CD14-positive monocyte (primary cell): ENCODE results near the gene SH3GL3. TPM values are rescaled to one million over a fixed set of nuclear protein-coding genes. Genes with fewer than 3 reads are reported as not detected.

ENCODE experiments used
- DNase-seq, 3 donors: peaks; one replicate each; pipeline ENCODE4 v3.0.0-alpha.2; 2011 to 2022
- H2AFZ ChIP-seq: 2 replicates; pipeline ENCODE4 v1.6.0; 2012; ENCODE audit warnings: mild to moderate bottlenecking, low read depth, low read length, inconsistent platforms; ENCODE audit not compliant: insufficient read depth, poor library complexity, severe bottlenecking
- H3K27ac ChIP-seq, 2 donors: 1 replicate in 1 of 2; 2 replicates in 1 of 2; pipeline ENCODE4 v1.5.1; 2012 to 2013; ENCODE audit warnings: low read length in 2 of 2, control low read depth in 1 of 2, inconsistent platforms in 1 of 2, low read depth in 1 of 2, mild to moderate bottlenecking in 1 of 2
- H3K27me3 ChIP-seq, 2 donors: one replicate each; pipeline versions ENCODE4 v1.6.0 to v1.6.1; 2011 to 2013; ENCODE audit warnings: low read length in 2 of 2; ENCODE audit not compliant: control insufficient read depth in 2 of 2, insufficient read depth in 2 of 2
- H3K36me3 ChIP-seq, 2 donors: replicated peaks in 1 of 2; 1 replicate in 1 of 2; 2 replicates in 1 of 2; pipeline versions ENCODE4 v1.5.1 to v1.6.1; 2012 to 2013; ENCODE audit warnings: low read length in 2 of 2, control low read depth in 1 of 2, inconsistent platforms in 1 of 2, mild to moderate bottlenecking in 1 of 2; ENCODE audit not compliant: insufficient read depth in 2 of 2, control insufficient read depth in 1 of 2
- H3K4me1 ChIP-seq, 2 donors: 1 replicate in 1 of 2; 2 replicates in 1 of 2; pipeline versions ENCODE4 v1.5.1 to v1.6.1; 2012 to 2013; ENCODE audit warnings: low read length in 2 of 2, control low read depth in 1 of 2, inconsistent platforms in 1 of 2, mild to moderate bottlenecking in 1 of 2, moderate library complexity in 1 of 2; ENCODE audit not compliant: insufficient read depth in 2 of 2, control insufficient read depth in 1 of 2
- H3K4me2 ChIP-seq: replicated peaks from 2 replicates; pipeline ENCODE3; 2012; ENCODE audit warnings: low read length, moderate library complexity, mild to moderate bottlenecking; ENCODE audit not compliant: poor library complexity, severe bottlenecking; ENCODE audit errors: extremely low read depth
- H3K4me3 ChIP-seq, 3 experiments: fragments of 200-600 bp in 1 of 3; sonication (generic) in 1 of 3; replicated peaks in 1 of 3; 1 replicate in 2 of 3; 2 replicates in 1 of 3; pipeline ENCODE4 v1.5.1; 2011 to 2013; ENCODE audit warnings: low read length in 3 of 3, mild to moderate bottlenecking in 3 of 3, control low read depth in 2 of 3, low read depth in 2 of 3, inconsistent platforms in 1 of 3, moderate library complexity in 1 of 3
- H3K79me2 ChIP-seq: 2 replicates; pipeline ENCODE4 v1.6.0; 2012; ENCODE audit warnings: mild to moderate bottlenecking, control low read depth, inconsistent platforms, low read length, moderate library complexity; ENCODE audit not compliant: insufficient read depth
- H3K9ac ChIP-seq: 2 replicates; pipeline ENCODE4 v1.6.0; 2017; ENCODE audit warnings: low read length, mild to moderate bottlenecking; ENCODE audit not compliant: insufficient read depth, poor library complexity, severe bottlenecking
- H3K9me3 ChIP-seq, 2 donors: replicated peaks in 1 of 2; 1 replicate in 1 of 2; 2 replicates in 1 of 2; pipeline versions ENCODE4 v1.5.1 to v1.6.1; 2012 to 2013; ENCODE audit warnings: low read length in 2 of 2, control low read depth in 1 of 2; ENCODE audit not compliant: control insufficient read depth in 1 of 2, insufficient read depth in 1 of 2
- H4K20me1 ChIP-seq: 2 replicates; pipeline ENCODE4 v1.6.0; 2012; ENCODE audit warnings: mild to moderate bottlenecking, low read length, control low read depth, moderate library complexity; ENCODE audit not compliant: insufficient read depth
- H3K27ac Mint-ChIP-seq, 7 donors: one replicate each; pipeline ENCODE4 v1.8.0; 2020; ENCODE audit warnings: mild to moderate bottlenecking in 7 of 7, mixed read lengths in 7 of 7, moderate library complexity in 6 of 7, inconsistent platforms in 2 of 7
- H3K27me3 Mint-ChIP-seq, 3 donors: one replicate each; pipeline ENCODE4 v1.8.0; 2021 to 2022; ENCODE audit warnings: low read depth in 3 of 3, mild to moderate bottlenecking in 3 of 3, mixed read lengths in 3 of 3, moderate library complexity in 3 of 3, inconsistent platforms in 1 of 3
- H3K36me3 Mint-ChIP-seq, 2 donors: one replicate each; pipeline ENCODE4 v1.8.0; 2020; ENCODE audit warnings: mixed read lengths in 2 of 2, inconsistent platforms in 1 of 2, mild to moderate bottlenecking in 1 of 2
- H3K4me1 Mint-ChIP-seq: one replicate; pipeline ENCODE4 v1.8.0; 2020; ENCODE audit warnings: mild to moderate bottlenecking, mixed read lengths
- H3K4me3 Mint-ChIP-seq, 2 donors: one replicate each; pipeline ENCODE4 v1.8.0; 2020; ENCODE audit warnings: mild to moderate bottlenecking in 2 of 2, mixed read lengths in 2 of 2, moderate library complexity in 1 of 2
- H3K9me3 Mint-ChIP-seq, 7 donors: one replicate each; pipeline ENCODE4 v1.8.0; 2020 to 2022; ENCODE audit warnings: mixed read lengths in 7 of 7, mild to moderate bottlenecking in 6 of 7, moderate library complexity in 6 of 7, inconsistent platforms in 2 of 7
- CTCF ChIP-seq: fragments of 200-600 bp; IDR thresholded peaks from one replicate; pipeline ENCODE4 v1.8.0; 2022; ENCODE audit warnings: antibody characterized with exemption, mild to moderate bottlenecking
- WGBS: methylation state at CpG from one replicate; pipeline ENCODE4 v1.1.5; 2013; ENCODE audit warnings: missing lambda C conversion rate; ENCODE audit not compliant: insufficient coverage; 5-methylcytosine and 5-hydroxymethylcytosine counted together
- intact Hi-C, 2 donors: fragments of 100-400 bp; cut with micrococcal nuclease; formaldehyde crosslinking; loops; one replicate each; pipeline versions ENCODE4 v1.15.0 to v1.15.1; 2023
- polyA plus RNA-seq, 3 donors: library from polyadenylated mRNA; depleted of rRNA in 1 of 3; unstranded in 2 of 3; stranded (reverse) in 1 of 3; fragments of 300-500 nt in 2 of 3; fragments of >200 nt in 1 of 3; fragmentation: Illumina TruSeq in 2 of 3; gene quantifications; 1 replicate in 2 of 3; 2 replicates in 1 of 3; pipeline ENCODE4 v1.2.3, GENCODE V29; 2012 to 2021

The SH3GL3 gene
- polyA plus RNA-seq, 3 donors, result not detected

- Mint-ChIP-seq H3K27ac (no peak overlapping the region), H3K4me3 (no peak overlapping the region), H3K4me1 (no peaks in the 10 kb centered on the region), H3K36me3 (no peaks in the 10 kb centered on the region), H3K9me3 (peaks cover 0 to 4% (median 0%) of the 10 kb centered on the region in 7 donors), H3K27me3 (peaks cover 36 to 38% (median 37%) of the 10 kb centered on the region in 3 donors)
- H3K4me2 ChIP-seq, result no peak overlapping the region
- peaks cover 9 to 35% of the 10 kb centered on the region in 2 donors for H3K27me3 ChIP-seq
- H3K9ac ChIP-seq, result no peak overlapping the region
- peaks cover 0 to 6% of the 10 kb centered on the region in 2 donors for H3K9me3 ChIP-seq
- H3K4me1 ChIP-seq, result no peaks in the 10 kb centered on the region
- WGBS, result 96% methylated on average over 4 of the region's 10 CpGs
- no peak overlapping the region for H2AFZ ChIP-seq
- H3K27ac ChIP-seq, result no peak overlapping the region
- TF ChIP-seq CTCF, result no peak
- H3K79me2 ChIP-seq, result no peaks in the 10 kb centered on the region
- no peaks in the 10 kb centered on the region for H3K36me3 ChIP-seq
- intact Hi-C loops, result no loop called here
- DNase-seq, result no peak
- no peaks in the 10 kb centered on the region for H4K20me1 ChIP-seq
- H3K4me3 ChIP-seq, result no peak overlapping the region
These were observed 209.9 kb downstream of the SH3GL3 start for GRCh38 chr15:83656943-83657528.

GRCh38 chr15:83657549-83657948, 210.4 kb downstream of the SH3GL3 start:
- H3K4me3 ChIP-seq, result no peak overlapping the region
- no peaks in the 10 kb centered on the region for H3K36me3 ChIP-seq
- H3K9ac ChIP-seq, result no peak overlapping the region
- H3K9me3 Mint-ChIP-seq, result peaks cover 0 to 5% (median 0%) of the 10 kb centered on the region in 7 donors
- no peaks in the 10 kb centered on the region for H3K4me1 Mint-ChIP-seq
- no peak overlapping the region for H3K27ac Mint-ChIP-seq
- no peaks in the 10 kb centered on the region for H3K4me1 ChIP-seq
- no peaks in the 10 kb centered on the region for H4K20me1 ChIP-seq
- H3K36me3 Mint-ChIP-seq, result no peaks in the 10 kb centered on the region
- H2AFZ ChIP-seq, result no peak overlapping the region
- no peak for DNase-seq
- peaks cover 33 to 35% (median 33%) of the 10 kb centered on the region in 3 donors for H3K27me3 Mint-ChIP-seq
- WGBS, result 94% methylated on average over 3 of the region's 4 CpGs
- intact Hi-C loops, result no loop called here
- H3K9me3 ChIP-seq, result peaks cover 0 to 3% of the 10 kb centered on the region in 2 donors
- TF ChIP-seq CTCF, result no peak
- peaks cover 8 to 30% of the 10 kb centered on the region in 2 donors for H3K27me3 ChIP-seq
- H3K27ac ChIP-seq, result no peak overlapping the region
- no peaks in the 10 kb centered on the region for H3K79me2 ChIP-seq
- H3K4me2 ChIP-seq, result no peak overlapping the region
- no peak overlapping the region for H3K4me3 Mint-ChIP-seq
